CD14-positive monocyte (primary cell): ENCODE results near the gene MAL. TPM values are rescaled to one million over a fixed set of nuclear protein-coding genes. Genes with fewer than 3 reads are reported as not detected.

Source experiments
- DNase-seq, 3 donors: peaks; one replicate each; pipeline ENCODE4 v3.0.0-alpha.2; 2011 to 2022
- H2AFZ ChIP-seq: 2 replicates; pipeline ENCODE4 v1.6.0; 2012; ENCODE audit warnings: mild to moderate bottlenecking, low read depth, low read length, inconsistent platforms; ENCODE audit not compliant: insufficient read depth, poor library complexity, severe bottlenecking
- H3K27ac ChIP-seq, 2 donors: 1 replicate in 1 of 2; 2 replicates in 1 of 2; pipeline ENCODE4 v1.5.1; 2012 to 2013; ENCODE audit warnings: low read length in 2 of 2, control low read depth in 1 of 2, inconsistent platforms in 1 of 2, low read depth in 1 of 2, mild to moderate bottlenecking in 1 of 2
- H3K27me3 ChIP-seq, 2 donors: one replicate each; pipeline versions ENCODE4 v1.6.0 to v1.6.1; 2011 to 2013; ENCODE audit warnings: low read length in 2 of 2; ENCODE audit not compliant: control insufficient read depth in 2 of 2, insufficient read depth in 2 of 2
- H3K36me3 ChIP-seq, 2 donors: replicated peaks in 1 of 2; 1 replicate in 1 of 2; 2 replicates in 1 of 2; pipeline versions ENCODE4 v1.5.1 to v1.6.1; 2012 to 2013; ENCODE audit warnings: low read length in 2 of 2, control low read depth in 1 of 2, inconsistent platforms in 1 of 2, mild to moderate bottlenecking in 1 of 2; ENCODE audit not compliant: insufficient read depth in 2 of 2, control insufficient read depth in 1 of 2
- H3K4me1 ChIP-seq, 2 donors: 1 replicate in 1 of 2; 2 replicates in 1 of 2; pipeline versions ENCODE4 v1.5.1 to v1.6.1; 2012 to 2013; ENCODE audit warnings: low read length in 2 of 2, control low read depth in 1 of 2, inconsistent platforms in 1 of 2, mild to moderate bottlenecking in 1 of 2, moderate library complexity in 1 of 2; ENCODE audit not compliant: insufficient read depth in 2 of 2, control insufficient read depth in 1 of 2
- H3K4me2 ChIP-seq: replicated peaks from 2 replicates; pipeline ENCODE3; 2012; ENCODE audit warnings: low read length, moderate library complexity, mild to moderate bottlenecking; ENCODE audit not compliant: poor library complexity, severe bottlenecking; ENCODE audit errors: extremely low read depth
- H3K4me3 ChIP-seq, 3 experiments: fragments of 200-600 bp in 1 of 3; sonication (generic) in 1 of 3; replicated peaks in 1 of 3; 1 replicate in 2 of 3; 2 replicates in 1 of 3; pipeline ENCODE4 v1.5.1; 2011 to 2013; ENCODE audit warnings: low read length in 3 of 3, mild to moderate bottlenecking in 3 of 3, control low read depth in 2 of 3, low read depth in 2 of 3, inconsistent platforms in 1 of 3, moderate library complexity in 1 of 3
- H3K79me2 ChIP-seq: 2 replicates; pipeline ENCODE4 v1.6.0; 2012; ENCODE audit warnings: mild to moderate bottlenecking, control low read depth, inconsistent platforms, low read length, moderate library complexity; ENCODE audit not compliant: insufficient read depth
- H3K9ac ChIP-seq: 2 replicates; pipeline ENCODE4 v1.6.0; 2017; ENCODE audit warnings: low read length, mild to moderate bottlenecking; ENCODE audit not compliant: insufficient read depth, poor library complexity, severe bottlenecking
- H3K9me3 ChIP-seq, 2 donors: replicated peaks in 1 of 2; 1 replicate in 1 of 2; 2 replicates in 1 of 2; pipeline versions ENCODE4 v1.5.1 to v1.6.1; 2012 to 2013; ENCODE audit warnings: low read length in 2 of 2, control low read depth in 1 of 2; ENCODE audit not compliant: control insufficient read depth in 1 of 2, insufficient read depth in 1 of 2
- H4K20me1 ChIP-seq: 2 replicates; pipeline ENCODE4 v1.6.0; 2012; ENCODE audit warnings: mild to moderate bottlenecking, low read length, control low read depth, moderate library complexity; ENCODE audit not compliant: insufficient read depth
- H3K27ac Mint-ChIP-seq, 7 donors: one replicate each; pipeline ENCODE4 v1.8.0; 2020; ENCODE audit warnings: mild to moderate bottlenecking in 7 of 7, mixed read lengths in 7 of 7, moderate library complexity in 6 of 7, inconsistent platforms in 2 of 7
- H3K27me3 Mint-ChIP-seq, 3 donors: one replicate each; pipeline ENCODE4 v1.8.0; 2021 to 2022; ENCODE audit warnings: low read depth in 3 of 3, mild to moderate bottlenecking in 3 of 3, mixed read lengths in 3 of 3, moderate library complexity in 3 of 3, inconsistent platforms in 1 of 3
- H3K36me3 Mint-ChIP-seq, 2 donors: one replicate each; pipeline ENCODE4 v1.8.0; 2020; ENCODE audit warnings: mixed read lengths in 2 of 2, inconsistent platforms in 1 of 2, mild to moderate bottlenecking in 1 of 2
- H3K4me1 Mint-ChIP-seq: one replicate; pipeline ENCODE4 v1.8.0; 2020; ENCODE audit warnings: mild to moderate bottlenecking, mixed read lengths
- H3K4me3 Mint-ChIP-seq, 2 donors: one replicate each; pipeline ENCODE4 v1.8.0; 2020; ENCODE audit warnings: mild to moderate bottlenecking in 2 of 2, mixed read lengths in 2 of 2, moderate library complexity in 1 of 2
- H3K9me3 Mint-ChIP-seq, 7 donors: one replicate each; pipeline ENCODE4 v1.8.0; 2020 to 2022; ENCODE audit warnings: mixed read lengths in 7 of 7, mild to moderate bottlenecking in 6 of 7, moderate library complexity in 6 of 7, inconsistent platforms in 2 of 7
- CTCF ChIP-seq: fragments of 200-600 bp; IDR thresholded peaks from one replicate; pipeline ENCODE4 v1.8.0; 2022; ENCODE audit warnings: antibody characterized with exemption, mild to moderate bottlenecking
- WGBS: methylation state at CpG from one replicate; pipeline ENCODE4 v1.1.5; 2013; ENCODE audit warnings: missing lambda C conversion rate; ENCODE audit not compliant: insufficient coverage; 5-methylcytosine and 5-hydroxymethylcytosine counted together
- intact Hi-C, 2 donors: fragments of 100-400 bp; cut with micrococcal nuclease; formaldehyde crosslinking; loops; one replicate each; pipeline versions ENCODE4 v1.15.0 to v1.15.1; 2023
- polyA plus RNA-seq, 3 donors: library from polyadenylated mRNA; depleted of rRNA in 1 of 3; unstranded in 2 of 3; stranded (reverse) in 1 of 3; fragments of 300-500 nt in 2 of 3; fragments of >200 nt in 1 of 3; fragmentation: Illumina TruSeq in 2 of 3; gene quantifications; 1 replicate in 2 of 3; 2 replicates in 1 of 3; pipeline ENCODE4 v1.2.3, GENCODE V29; 2012 to 2021

Gene MAL
- polyA plus RNA-seq, 3 donors: 0.39 to 0.48 TPM; not detected in 1

DNA sequence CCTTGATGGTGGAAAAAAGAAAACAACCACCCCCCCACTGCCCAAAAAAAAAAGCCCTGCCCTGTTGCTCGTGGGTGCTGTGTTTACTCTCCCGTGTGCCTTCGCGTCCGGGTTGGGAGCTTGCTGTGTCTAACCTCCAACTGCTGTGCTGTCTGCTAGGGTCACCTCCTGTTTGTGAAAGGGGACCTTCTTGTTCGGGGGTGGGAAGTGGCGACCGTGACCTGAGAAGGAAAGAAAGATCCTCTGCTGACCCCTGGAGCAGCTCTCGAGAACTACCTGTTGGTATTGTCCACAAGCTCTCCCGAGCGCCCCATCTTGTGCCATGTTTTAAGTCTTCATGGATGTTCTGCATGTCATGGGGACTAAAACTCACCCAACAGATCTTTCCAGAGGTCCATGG, 28.0 kb downstream of the MAL start:
- 18% methylated on average over 4 of the region's 11 CpGs for WGBS
- Histone ChIP-seq H3K79me2 (no peaks in the 10 kb centered on the region), H3K4me1 (no peaks in the 10 kb centered on the region), H2AFZ (no peak overlapping the region), H3K27me3 (no peaks in the 10 kb centered on the region), H4K20me1 (no peaks in the 10 kb centered on the region), H3K4me3 (no peak overlapping the region), H3K9ac (no peak overlapping the region), H3K36me3 (no peaks in the 10 kb centered on the region), H3K4me2 (no peak overlapping the region), H3K27ac (no peak overlapping the region), H3K9me3 (no peaks in the 10 kb centered on the region)
- intact Hi-C loops: no loop called here
- no peak for TF ChIP-seq CTCF
- Mint-ChIP-seq H3K4me3 (no peak overlapping the region), H3K36me3 (no peaks in the 10 kb centered on the region), H3K9me3 (no peaks in the 10 kb centered on the region), H3K27ac (no peak overlapping the region), H3K4me1 (no peaks in the 10 kb centered on the region), H3K27me3 (peaks cover 5 to 10% (median 7%) of the 10 kb centered on the region in 3 donors)
- DNase-seq: no peak

DNA sequence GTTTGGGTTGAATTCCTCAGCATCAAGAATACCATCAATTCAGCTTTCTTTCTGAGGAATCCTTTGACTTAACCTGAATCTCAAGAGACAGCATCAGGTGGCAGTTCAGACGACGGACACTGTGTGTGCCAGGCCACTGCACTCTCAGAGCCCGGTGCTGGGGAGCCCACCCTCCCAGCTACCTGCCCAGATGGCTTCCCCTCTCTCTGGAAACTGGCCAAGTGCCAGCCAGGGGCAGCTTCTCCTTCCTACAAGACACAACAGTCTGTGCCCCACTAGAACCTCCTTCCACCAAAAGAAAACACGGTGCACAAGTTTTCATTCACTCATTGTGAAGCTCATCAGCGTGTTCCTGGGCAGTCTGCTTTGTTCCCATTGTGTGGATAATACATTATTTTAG, 28.5 kb downstream of the MAL start:
- Histone ChIP-seq H3K4me2 (no peak overlapping the region), H3K27me3 (no peaks in the 10 kb centered on the region), H4K20me1 (no peaks in the 10 kb centered on the region), H3K27ac (no peak overlapping the region), H3K79me2 (no peaks in the 10 kb centered on the region), H2AFZ (no peak overlapping the region), H3K4me3 (no peak overlapping the region), H3K9me3 (no peaks in the 10 kb centered on the region), H3K36me3 (no peaks in the 10 kb centered on the region), H3K4me1 (no peaks in the 10 kb centered on the region), H3K9ac (no peak overlapping the region)
- Mint-ChIP-seq H3K9me3 (no peaks in the 10 kb centered on the region), H3K27ac (no peak overlapping the region), H3K27me3 (peaks cover 5 to 10% (median 7%) of the 10 kb centered on the region in 3 donors), H3K4me3 (no peak overlapping the region), H3K36me3 (no peaks in the 10 kb centered on the region), H3K4me1 (no peaks in the 10 kb centered on the region)
- WGBS: 28% methylated on average over 3 of the region's 5 CpGs
- TF ChIP-seq CTCF: no peak
- intact Hi-C loops: no loop called here
- DNase-seq: no peak
